ENCODE data around the gene HYAL3. TPM values are rescaled to one million over a fixed set of nuclear protein-coding genes. Genes with fewer than 3 reads are reported as not detected.
A peak's percentile ranks its signal among the peaks of the same experiment; 100 is the strongest.

Gene HYAL3
- total and polyA plus RNA-seq, 2 donors (not counting 1 experiment from before 2014, with no cell fraction given), result 3.2 to 7.4 TPM

- no peaks in the 10 kb centered on the region for H4K20me1 ChIP-seq (ENCODE audit: control insufficient read depth, extremely low read depth, insufficient read depth, low read length)
- H3K9ac ChIP-seq (ENCODE audit: insufficient read depth, low read length), result no peak overlapping the region
- no peak for DNase-seq (ENCODE audit: low read depth in 2 of 2)
- no peaks in the 10 kb centered on the region for H3K9me3 ChIP-seq (ENCODE audit: control insufficient read depth, insufficient read depth, low read depth, low read length)
- peaks cover 14% of the 10 kb centered on the region for H3K36me3 ChIP-seq (ENCODE audit: control insufficient read depth, insufficient read depth, low read length)
- H3K27me3 ChIP-seq (ENCODE audit: control insufficient read depth, insufficient read depth, low read length), result no peaks in the 10 kb centered on the region
- H3K4me3 ChIP-seq (replicated peaks in 1 of 4; ENCODE audit: control extremely low read depth in 1 of 4, insufficient read depth in 1 of 4, low read depth in 3 of 4, low read length in 4 of 4), result no peak overlapping the region
- peaks cover 34% of the 10 kb centered on the region for H3K79me2 ChIP-seq (ENCODE audit: control insufficient read depth, insufficient read depth, low read length)
- peaks cover 8% of the 10 kb centered on the region for H3K4me1 ChIP-seq (ENCODE audit: control insufficient read depth, extremely low read depth, insufficient read depth, low read length)
- TF ChIP-seq EZH2 (IDR thresholded peaks at IDR 0.05; ENCODE audit: low read length, missing control alignments), result no peak
- no peak for TF ChIP-seq CTCF (conservative IDR thresholded peaks at IDR 0.05 in 1 of 2, IDR thresholded peaks at IDR 0.05 in 1 of 2; ENCODE audit: low read depth in 1 of 2, low read length in 2 of 2)
- no peak overlapping the region for H3K27ac ChIP-seq (ENCODE audit: insufficient read depth, low read length)
- no peak overlapping the region for H2AFZ ChIP-seq (ENCODE audit: low read length)
- no peak overlapping the region for H3K4me2 ChIP-seq (ENCODE audit: extremely low read depth, insufficient read depth, low read length)
Measured at GRCh38 chr3:50323092-50323600, 23.9 kb upstream of the HYAL3 start.

- H3K27ac ChIP-seq (ENCODE audit: insufficient read depth, low read length), result peak within 1 kb of the TSS; percentile 99
Measured at GRCh38 chr3:50322386-50323091, 23.3 kb upstream of the HYAL3 start, which contains the start of gene HYAL2. Gene HYAL2 (minus strand): TSS chr3:50322745. CDS start chr3:50320489, 2,256 bp downstream.

GRCh38 chr3:50322115-50322385 is 22.8 kb upstream of the HYAL3 start:
- Histone ChIP-seq H3K9me3 (ENCODE audit: control insufficient read depth, insufficient read depth, low read depth, low read length) (no peaks in the 10 kb centered on the region), H3K9ac (ENCODE audit: insufficient read depth, low read length) (peak overlapping the region; percentile 57), H3K27ac (ENCODE audit: insufficient read depth, low read length) (peak overlapping the region; percentile 99), H4K20me1 (ENCODE audit: control insufficient read depth, extremely low read depth, insufficient read depth, low read length) (no peaks in the 10 kb centered on the region), H3K36me3 (ENCODE audit: control insufficient read depth, insufficient read depth, low read length) (peaks cover 19% of the 10 kb centered on the region), H3K4me1 (ENCODE audit: control insufficient read depth, extremely low read depth, insufficient read depth, low read length) (peaks cover 7% of the 10 kb centered on the region), H3K79me2 (ENCODE audit: control insufficient read depth, insufficient read depth, low read length) (peaks cover 27% of the 10 kb centered on the region), H2AFZ (ENCODE audit: low read length) (peak overlapping the region; percentile 48), H3K4me2 (ENCODE audit: extremely low read depth, insufficient read depth, low read length) (peak overlapping the region; percentile 54), H3K27me3 (ENCODE audit: control insufficient read depth, insufficient read depth, low read length) (no peaks in the 10 kb centered on the region), H3K4me3 (replicated peaks in 1 of 4; ENCODE audit: control extremely low read depth in 1 of 4, insufficient read depth in 1 of 4, low read depth in 3 of 4, low read length in 4 of 4) (peak overlapping the region; percentile 30 to 69 (median 65))
- DNase-seq (ENCODE audit: low read depth in 2 of 2), result no peak
- TF ChIP-seq EZH2 (IDR thresholded peaks at IDR 0.05; ENCODE audit: low read length, missing control alignments) (no peak), CTCF (conservative IDR thresholded peaks at IDR 0.05 in 1 of 2, IDR thresholded peaks at IDR 0.05 in 1 of 2; ENCODE audit: low read depth in 1 of 2, low read length in 2 of 2) (no peak)

More at GRCh38 chr3:50322386-50323091, 23.3 kb upstream of the HYAL3 start, which contains the start of gene HYAL2:
- Histone ChIP-seq H4K20me1 (ENCODE audit: control insufficient read depth, extremely low read depth, insufficient read depth, low read length) (no peaks in the 10 kb centered on the region), H3K9ac (ENCODE audit: insufficient read depth, low read length) (peak within 1 kb of the TSS; percentile 99), H3K79me2 (ENCODE audit: control insufficient read depth, insufficient read depth, low read length) (peaks cover 32% of the 10 kb centered on the region), H3K36me3 (ENCODE audit: control insufficient read depth, insufficient read depth, low read length) (peaks cover 18% of the 10 kb centered on the region), H2AFZ (ENCODE audit: low read length) (peak within 1 kb of the TSS; percentile 95), H3K4me3 (replicated peaks in 1 of 4; ENCODE audit: control extremely low read depth in 1 of 4, insufficient read depth in 1 of 4, low read depth in 3 of 4, low read length in 4 of 4) (peak within 1 kb of the TSS; percentile 64 to 69 (median 66)), H3K27me3 (ENCODE audit: control insufficient read depth, insufficient read depth, low read length) (no peaks in the 10 kb centered on the region), H3K9me3 (ENCODE audit: control insufficient read depth, insufficient read depth, low read depth, low read length) (no peaks in the 10 kb centered on the region), H3K4me2 (ENCODE audit: extremely low read depth, insufficient read depth, low read length) (peak within 1 kb of the TSS; percentile 69), H3K4me1 (ENCODE audit: control insufficient read depth, extremely low read depth, insufficient read depth, low read length) (peaks cover 8% of the 10 kb centered on the region)
- TF ChIP-seq EZH2 (IDR thresholded peaks at IDR 0.05; ENCODE audit: low read length, missing control alignments) (no peak), CTCF (conservative IDR thresholded peaks at IDR 0.05 in 1 of 2, IDR thresholded peaks at IDR 0.05 in 1 of 2; ENCODE audit: low read depth in 1 of 2, low read length in 2 of 2) (no peak)
- no peak for DNase-seq (ENCODE audit: low read depth in 2 of 2)

All from fibroblast of lung (primary cell).